ENCODE measurements around the gene TBC1D20. TPM values are rescaled to one million over a fixed set of nuclear protein-coding genes. Genes with fewer than 3 reads are reported as not detected.

TBC1D20 gene
- total RNA-seq, 1 donor from 2014 or later: 24.1 TPM

GRCh38 chr20:432677-433299, 29.5 kb downstream of the TBC1D20 start:
- ChIA-PET POLR2A (interaction anchor here (2.0 kb wide), 1 partner anchor 25 kb away, joined by 6 read pairs; no protein-coding TSS in a partner anchor), CTCF (interaction anchor here (1.0 kb wide), 1 partner anchor 78 kb away, joined by 3 read pairs; no protein-coding TSS in a partner anchor)
- Mint-ChIP-seq H3K36me3 (ENCODE audit: low read depth) (peaks cover 68% of the 10 kb centered on the region), H3K4me1 (peaks cover 41% of the 10 kb centered on the region), H3K9me3 (no peaks in the 10 kb centered on the region), H3K27me3 (no peaks in the 10 kb centered on the region), H3K27ac (peak overlapping the region; percentile 94), H3K4me3 (peak overlapping the region; percentile 70)
- TF ChIP-seq, protein P1, sequence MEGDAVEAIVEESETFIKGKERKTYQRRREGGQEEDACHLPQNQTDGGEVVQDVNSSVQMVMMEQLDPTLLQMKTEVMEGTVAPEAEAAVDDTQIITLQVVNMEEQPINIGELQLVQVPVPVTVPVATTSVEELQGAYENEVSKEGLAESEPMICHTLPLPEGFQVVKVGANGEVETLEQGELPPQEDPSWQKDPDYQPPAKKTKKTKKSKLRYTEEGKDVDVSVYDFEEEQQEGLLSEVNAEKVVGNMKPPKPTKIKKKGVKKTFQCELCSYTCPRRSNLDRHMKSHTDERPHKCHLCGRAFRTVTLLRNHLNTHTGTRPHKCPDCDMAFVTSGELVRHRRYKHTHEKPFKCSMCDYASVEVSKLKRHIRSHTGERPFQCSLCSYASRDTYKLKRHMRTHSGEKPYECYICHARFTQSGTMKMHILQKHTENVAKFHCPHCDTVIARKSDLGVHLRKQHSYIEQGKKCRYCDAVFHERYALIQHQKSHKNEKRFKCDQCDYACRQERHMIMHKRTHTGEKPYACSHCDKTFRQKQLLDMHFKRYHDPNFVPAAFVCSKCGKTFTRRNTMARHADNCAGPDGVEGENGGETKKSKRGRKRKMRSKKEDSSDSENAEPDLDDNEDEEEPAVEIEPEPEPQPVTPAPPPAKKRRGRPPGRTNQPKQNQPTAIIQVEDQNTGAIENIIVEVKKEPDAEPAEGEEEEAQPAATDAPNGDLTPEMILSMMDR (IDR thresholded peaks at IDR 0.05): no peak
- DNase-seq (no peak), ATAC-seq (ENCODE audit: low read depth) (no peak)
- intact Hi-C loops (cut with micrococcal nuclease): loop anchor here (1.0 kb wide), 1 partner anchor 24 kb away; the partner anchor contains the start of gene RBCK1

- POLR2A ChIA-PET: no interaction called here
- intact Hi-C loops (cut with micrococcal nuclease): no loop called here
- no peak for ATAC-seq (ENCODE audit: low read depth)
Observed at GRCh38 chr20:432208-432607, 30.1 kb downstream of the TBC1D20 start.

DNA sequence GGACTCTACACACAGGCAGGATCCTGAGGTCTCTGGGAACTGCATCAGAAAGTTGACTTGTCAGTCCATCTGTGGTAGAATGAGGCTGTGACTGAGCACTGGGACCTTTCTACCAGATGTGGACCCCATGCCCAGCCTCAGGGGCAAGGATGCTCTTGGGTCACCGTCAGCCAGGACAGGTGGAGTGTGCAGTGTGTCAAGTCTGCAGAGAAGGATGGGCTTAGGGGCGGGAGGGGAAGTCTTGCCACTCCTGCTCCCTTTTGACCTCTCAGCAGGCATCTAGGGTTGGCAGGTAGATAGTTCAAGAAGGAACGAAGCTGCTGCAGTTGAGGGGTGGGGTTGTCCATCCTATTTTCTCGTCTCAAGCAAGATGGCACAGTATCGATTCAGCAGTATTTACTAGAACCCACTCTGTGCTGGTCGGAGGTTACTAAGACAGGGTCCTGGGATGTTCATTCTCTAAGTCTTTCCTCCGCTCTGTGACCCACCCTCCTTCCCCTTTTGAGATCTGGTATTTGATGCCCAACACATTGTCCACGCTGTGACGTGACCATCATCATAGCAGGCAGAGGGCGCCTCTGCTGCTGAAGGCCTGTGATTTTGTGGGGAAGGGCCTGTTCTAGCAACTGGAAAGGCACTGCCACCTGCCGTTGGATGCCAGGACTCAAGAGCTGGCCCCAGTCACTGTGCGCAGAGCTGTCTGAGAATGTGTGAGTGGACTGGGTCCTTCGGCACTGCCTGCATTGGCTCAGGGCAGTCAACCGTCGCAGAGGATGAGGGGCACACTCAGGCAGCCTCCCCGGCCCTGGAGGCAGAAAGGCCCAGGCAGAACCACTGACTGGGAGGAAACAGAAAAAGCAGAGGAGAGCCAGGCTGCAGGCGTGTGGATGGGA, 31.1 kb downstream of the TBC1D20 start:
- Mint-ChIP-seq H3K4me1 (peaks cover 31% of the 10 kb centered on the region), H3K4me3 (no peak overlapping the region), H3K9me3 (no peaks in the 10 kb centered on the region), H3K36me3 (ENCODE audit: low read depth) (peaks cover 68% of the 10 kb centered on the region), H3K27ac (peak overlapping the region; percentile 35), H3K27me3 (no peaks in the 10 kb centered on the region)
- ChIA-PET POLR2A (no interaction called here), CTCF (interaction anchor here (0.8 kb wide), 1 partner anchor 47 kb away, joined by 4 read pairs; no protein-coding TSS in a partner anchor)
- no peak for ATAC-seq (ENCODE audit: low read depth)
- DNase-seq: no peak
- intact Hi-C loops (cut with micrococcal nuclease): loop anchor here (1.0 kb wide), 1 partner anchor 77 kb away; no protein-coding TSS in a partner anchor
- TF ChIP-seq, protein P1 (IDR thresholded peaks at IDR 0.05): no peak

More at GRCh38 chr20:432208-432607, 30.1 kb downstream of the TBC1D20 start:
- H3K36me3 Mint-ChIP-seq (ENCODE audit: low read depth): peaks cover 70% of the 10 kb centered on the region
- no peaks in the 10 kb centered on the region for H3K27me3 Mint-ChIP-seq
- H3K27ac Mint-ChIP-seq: peak overlapping the region; percentile 94
- no peaks in the 10 kb centered on the region for H3K9me3 Mint-ChIP-seq
- peaks cover 35% of the 10 kb centered on the region for H3K4me1 Mint-ChIP-seq
- TF ChIP-seq, protein P1 (IDR thresholded peaks at IDR 0.05): no peak
- no peak for DNase-seq
- CTCF ChIA-PET: no interaction called here
- no peak overlapping the region for H3K4me3 Mint-ChIP-seq

DNA sequence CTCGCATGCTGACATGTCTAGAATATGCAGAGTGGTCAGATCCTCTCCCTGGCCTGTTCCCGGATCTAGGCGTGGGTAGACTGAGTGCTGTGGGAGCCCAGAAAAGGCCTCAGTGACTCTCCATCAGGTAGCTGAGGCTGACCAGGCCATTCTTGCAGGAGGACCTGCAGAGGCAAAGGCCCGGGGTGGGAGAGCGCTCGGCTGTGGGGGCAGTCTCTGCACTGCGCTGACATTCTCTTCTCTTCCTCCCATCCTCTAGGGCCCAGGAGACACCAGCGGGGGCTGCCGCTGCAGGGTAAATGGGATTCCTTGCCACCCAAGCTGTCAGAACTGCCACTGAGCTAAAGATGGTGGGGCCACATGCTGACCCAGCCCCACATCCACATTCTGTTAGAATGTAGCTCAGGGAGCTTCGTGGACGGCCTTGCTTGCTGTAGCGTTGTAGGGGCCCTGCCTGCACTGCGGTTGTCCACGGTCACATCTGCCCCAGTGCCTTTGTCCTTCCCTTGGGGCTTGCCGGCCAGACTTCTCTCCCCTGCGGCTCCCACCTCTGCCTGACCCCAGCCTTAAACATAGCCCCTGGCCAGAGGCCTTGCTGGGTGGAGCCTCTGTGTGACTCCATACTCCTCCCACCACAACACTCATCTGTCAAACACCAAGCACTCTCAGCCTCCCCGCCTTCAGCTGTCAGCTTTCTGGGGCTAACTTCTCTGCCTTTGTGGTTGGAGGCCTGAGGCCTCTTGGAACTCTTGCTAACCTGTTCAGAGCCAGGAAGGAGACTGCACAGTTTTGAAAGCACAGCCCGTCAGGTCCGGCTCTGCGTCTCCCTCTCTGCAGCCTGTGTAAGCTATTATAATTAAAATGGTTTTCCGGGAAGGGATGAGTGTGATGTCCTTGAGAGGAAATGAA, 32.0 kb downstream of the TBC1D20 start:
- no peak overlapping the region for H3K4me3 Mint-ChIP-seq
- CTCF ChIA-PET: no interaction called here
- no peaks in the 10 kb centered on the region for H3K9me3 Mint-ChIP-seq
- H3K27ac Mint-ChIP-seq: no peak overlapping the region
- TF ChIP-seq, protein P1 (IDR thresholded peaks at IDR 0.05): no peak
- ATAC-seq (ENCODE audit: low read depth): no peak
- intact Hi-C loops (cut with micrococcal nuclease): no loop called here
- H3K36me3 Mint-ChIP-seq (ENCODE audit: low read depth): peaks cover 65% of the 10 kb centered on the region
- no peak for DNase-seq
- H3K4me1 Mint-ChIP-seq: peaks cover 29% of the 10 kb centered on the region
- H3K27me3 Mint-ChIP-seq: no peaks in the 10 kb centered on the region
- POLR2A ChIA-PET: interaction anchor here (0.9 kb wide), 1 partner anchor 23 kb away, joined by 3 read pairs; no protein-coding TSS in a partner anchor
